ENCODE data around the gene HECTD3. TPM values are rescaled to one million over a fixed set of nuclear protein-coding genes. Genes with fewer than 3 reads are reported as not detected.

HECTD3 gene
- total and polyA plus RNA-seq, 2 of the 4 experiments (the other 2 are of a cell fraction): 12.2 to 39.5 TPM

GRCh38 chr1:45011837-45012638, 914 bp upstream of the HECTD3 start, which contains the start of gene UROD (continued):
- TF ChIP-seq ELK1 (IDR thresholded peaks at IDR 0.05; ENCODE audit: borderline replicate concordance, low read depth, low read length): no peak
- TF ChIP-seq POLR2A (IDR thresholded peaks at IDR 0.05; ENCODE audit: low read depth, low read length): peak; percentile 85

Data from IMR-90 (cell line).